HG02970 (cell line): ENCODE measurements around the gene TJP1.
"Not testable (repeated sequence)": the region's sequence is repeated elsewhere in the genome, so short reads cannot be mapped to it uniquely, and the experiment has no call there.

ENCODE experiments used
- ATAC-seq: cut with Tn5 transposase; IDR thresholded peaks from one replicate; pipeline ENCODE4 v1.9.1; 2021; ENCODE audit warnings: mild to moderate bottlenecking, moderate library complexity, moderate number of reproducible peaks; ENCODE audit not compliant: unreplicated experiment, low FRiP score

Gene TJP1

GRCh38 chr15:29711531-29711930, 110.7 kb downstream of the TJP1 start:
- ATAC-seq = no peak

- ATAC-seq = no peak
Observed at GRCh38 chr15:29708519-29708918, 113.7 kb downstream of the TJP1 start.

GRCh38 chr15:29704950-29705597, 117.2 kb downstream of the TJP1 start:
- ATAC-seq = no peak

- no peak for ATAC-seq
Observed at GRCh38 chr15:29701151-29701550, 121.1 kb downstream of the TJP1 start.

GRCh38 chr15:29700296-29700695, 122.0 kb downstream of the TJP1 start:
- no peak for ATAC-seq

- ATAC-seq = no peak
Observed at GRCh38 chr15:29699791-29700190, 122.5 kb downstream of the TJP1 start.

GRCh38 chr15:29698030-29698701, 124.1 kb downstream of the TJP1 start:
- ATAC-seq = no peak

- ATAC-seq = no peak
Observed at GRCh38 chr15:29696950-29697738, 125.1 kb downstream of the TJP1 start.

- not testable (repeated sequence) for ATAC-seq
Observed at GRCh38 chr15:29696506-29696905, 125.8 kb downstream of the TJP1 start.

- no peak for ATAC-seq
Observed at GRCh38 chr15:29695489-29696167, 126.6 kb downstream of the TJP1 start.

- ATAC-seq = no peak
Observed at GRCh38 chr15:29693225-29693624, 129.0 kb downstream of the TJP1 start.

- ATAC-seq = no peak
Observed at GRCh38 chr15:29692527-29692926, 129.7 kb downstream of the TJP1 start.

GRCh38 chr15:29690765-29691475, 131.3 kb downstream of the TJP1 start:
- ATAC-seq = no peak

GRCh38 chr15:29689287-29689986, 132.8 kb downstream of the TJP1 start:
- ATAC-seq = no peak

GRCh38 chr15:29688506-29689286, 133.6 kb downstream of the TJP1 start:
- no peak for ATAC-seq

GRCh38 chr15:29687939-29688505, 134.2 kb downstream of the TJP1 start:
- no peak for ATAC-seq

GRCh38 chr15:29687204-29687815, 135.0 kb downstream of the TJP1 start:
- no peak for ATAC-seq
